ENCODE data around the gene MYO9B. TPM values are rescaled to one million over a fixed set of nuclear protein-coding genes. Genes with fewer than 3 reads are reported as not detected.
A peak's percentile ranks its signal among the peaks of the same experiment; 100 is the strongest.

The MYO9B gene
- total RNA-seq, 1 experiment from 2014 or later, result 94.3 TPM

DNA sequence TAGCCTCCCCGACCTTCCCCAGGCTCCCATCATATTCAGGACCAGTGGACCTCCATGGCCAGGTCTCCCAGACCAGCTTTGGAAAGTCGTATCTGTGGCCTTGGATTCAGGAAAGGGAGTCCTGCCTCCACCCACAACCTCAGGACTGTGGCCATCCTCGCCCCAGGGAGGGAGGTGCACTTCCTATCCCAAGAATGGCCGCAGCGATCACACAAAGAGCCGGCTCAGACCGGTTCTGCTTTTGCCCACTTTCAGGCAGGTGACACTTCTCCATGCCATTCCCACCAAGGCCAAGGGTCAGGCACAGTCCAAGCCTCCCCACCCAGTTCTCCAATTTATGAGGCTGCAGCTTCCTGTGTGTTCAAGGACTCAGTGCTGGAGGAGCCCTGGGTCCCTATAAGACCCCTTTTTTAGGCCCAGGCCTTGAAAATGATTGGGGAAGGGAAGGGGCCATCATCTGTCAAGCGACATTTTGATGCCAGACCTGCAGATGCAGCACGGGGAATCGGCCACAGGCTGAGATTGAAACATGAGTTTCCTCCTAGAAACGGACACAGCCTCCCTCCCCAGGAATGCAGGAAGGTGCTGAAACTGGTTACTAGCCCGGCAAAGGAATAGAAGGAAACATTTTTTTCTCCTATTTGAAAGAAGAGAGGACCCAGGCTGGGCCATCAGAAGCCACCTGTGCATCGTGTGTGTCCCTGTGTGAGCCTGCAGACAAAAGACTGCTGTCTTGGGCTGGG lies 74.0 kb downstream of the MYO9B start (continued):
- TF ChIP-seq, protein P1, sequence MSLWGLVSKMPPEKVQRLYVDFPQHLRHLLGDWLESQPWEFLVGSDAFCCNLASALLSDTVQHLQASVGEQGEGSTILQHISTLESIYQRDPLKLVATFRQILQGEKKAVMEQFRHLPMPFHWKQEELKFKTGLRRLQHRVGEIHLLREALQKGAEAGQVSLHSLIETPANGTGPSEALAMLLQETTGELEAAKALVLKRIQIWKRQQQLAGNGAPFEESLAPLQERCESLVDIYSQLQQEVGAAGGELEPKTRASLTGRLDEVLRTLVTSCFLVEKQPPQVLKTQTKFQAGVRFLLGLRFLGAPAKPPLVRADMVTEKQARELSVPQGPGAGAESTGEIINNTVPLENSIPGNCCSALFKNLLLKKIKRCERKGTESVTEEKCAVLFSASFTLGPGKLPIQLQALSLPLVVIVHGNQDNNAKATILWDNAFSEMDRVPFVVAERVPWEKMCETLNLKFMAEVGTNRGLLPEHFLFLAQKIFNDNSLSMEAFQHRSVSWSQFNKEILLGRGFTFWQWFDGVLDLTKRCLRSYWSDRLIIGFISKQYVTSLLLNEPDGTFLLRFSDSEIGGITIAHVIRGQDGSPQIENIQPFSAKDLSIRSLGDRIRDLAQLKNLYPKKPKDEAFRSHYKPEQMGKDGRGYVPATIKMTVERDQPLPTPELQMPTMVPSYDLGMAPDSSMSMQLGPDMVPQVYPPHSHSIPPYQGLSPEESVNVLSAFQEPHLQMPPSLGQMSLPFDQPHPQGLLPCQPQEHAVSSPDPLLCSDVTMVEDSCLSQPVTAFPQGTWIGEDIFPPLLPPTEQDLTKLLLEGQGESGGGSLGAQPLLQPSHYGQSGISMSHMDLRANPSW (CRISPR knock-in tag; conservative IDR thresholded peaks at IDR 0.05; ENCODE audit: low read depth), result no peak
- TF ChIP-seq CREM (CRISPR knock-in tag; IDR thresholded peaks at IDR 0.05) (no peak), ETV6 (CRISPR knock-in tag; IDR thresholded peaks at IDR 0.05) (no peak), NFATC4 (CRISPR knock-in tag; IDR thresholded peaks at IDR 0.05) (no peak), NFE2L1 (CRISPR knock-in tag; IDR thresholded peaks at IDR 0.05) (no peak), ELF4 (CRISPR knock-in tag; IDR thresholded peaks at IDR 0.05; ENCODE audit: low read depth) (no peak)
- TF ChIP-seq, protein P2, sequence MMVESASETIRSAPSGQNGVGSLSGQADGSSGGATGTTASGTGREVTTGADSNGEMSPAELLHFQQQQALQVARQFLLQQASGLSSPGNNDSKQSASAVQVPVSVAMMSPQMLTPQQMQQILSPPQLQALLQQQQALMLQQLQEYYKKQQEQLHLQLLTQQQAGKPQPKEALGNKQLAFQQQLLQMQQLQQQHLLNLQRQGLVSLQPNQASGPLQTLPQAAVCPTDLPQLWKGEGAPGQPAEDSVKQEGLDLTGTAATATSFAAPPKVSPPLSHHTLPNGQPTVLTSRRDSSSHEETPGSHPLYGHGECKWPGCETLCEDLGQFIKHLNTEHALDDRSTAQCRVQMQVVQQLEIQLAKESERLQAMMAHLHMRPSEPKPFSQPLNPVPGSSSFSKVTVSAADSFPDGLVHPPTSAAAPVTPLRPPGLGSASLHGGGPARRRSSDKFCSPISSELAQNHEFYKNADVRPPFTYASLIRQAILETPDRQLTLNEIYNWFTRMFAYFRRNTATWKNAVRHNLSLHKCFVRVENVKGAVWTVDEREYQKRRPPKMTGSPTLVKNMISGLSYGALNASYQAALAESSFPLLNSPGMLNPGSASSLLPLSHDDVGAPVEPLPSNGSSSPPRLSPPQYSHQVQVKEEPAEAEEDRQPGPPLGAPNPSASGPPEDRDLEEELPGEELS (CRISPR knock-in tag; IDR thresholded peaks at IDR 0.05), result no peak

DNA sequence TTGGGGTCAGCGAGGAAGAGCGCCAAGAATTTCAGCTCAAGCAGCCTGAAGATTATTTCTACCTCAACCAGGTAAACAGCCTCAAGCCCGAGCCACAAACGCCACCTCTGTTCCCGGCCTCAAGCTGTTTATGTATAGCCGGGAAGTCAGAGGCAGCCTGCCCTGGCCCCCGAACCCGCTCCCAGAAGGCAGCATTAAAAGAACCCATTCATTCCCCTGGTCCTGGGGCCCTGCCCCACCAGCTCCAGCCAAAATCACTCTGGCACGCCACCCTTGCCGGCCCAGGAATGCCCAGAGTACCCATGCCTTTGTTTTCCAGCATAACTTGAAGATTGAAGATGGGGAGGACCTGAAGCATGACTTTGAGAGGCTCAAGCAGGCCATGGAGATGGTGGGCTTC lies 78.4 kb downstream of the MYO9B start:
- H3K4me3 Mint-ChIP-seq, result no peak overlapping the region
- ATAC-seq (no peak), DNase-seq (ENCODE audit: low spot score) (no peak)
- ChIA-PET CTCF (no interaction called here), POLR2A (no interaction called here)
- H3K27ac Mint-ChIP-seq, result peak overlapping the region; percentile 70; the same call in 1 of the 2 replicates
- H3K9me3 Mint-ChIP-seq, result no peaks in the 10 kb centered on the region
- H3K27me3 Mint-ChIP-seq (ENCODE audit: low read depth), result no peaks in the 10 kb centered on the region
- no peaks in the 10 kb centered on the region for H3K4me1 Mint-ChIP-seq
- peaks cover 32% of the 10 kb centered on the region for H3K36me3 Mint-ChIP-seq
- TF ChIP-seq, protein P3, sequence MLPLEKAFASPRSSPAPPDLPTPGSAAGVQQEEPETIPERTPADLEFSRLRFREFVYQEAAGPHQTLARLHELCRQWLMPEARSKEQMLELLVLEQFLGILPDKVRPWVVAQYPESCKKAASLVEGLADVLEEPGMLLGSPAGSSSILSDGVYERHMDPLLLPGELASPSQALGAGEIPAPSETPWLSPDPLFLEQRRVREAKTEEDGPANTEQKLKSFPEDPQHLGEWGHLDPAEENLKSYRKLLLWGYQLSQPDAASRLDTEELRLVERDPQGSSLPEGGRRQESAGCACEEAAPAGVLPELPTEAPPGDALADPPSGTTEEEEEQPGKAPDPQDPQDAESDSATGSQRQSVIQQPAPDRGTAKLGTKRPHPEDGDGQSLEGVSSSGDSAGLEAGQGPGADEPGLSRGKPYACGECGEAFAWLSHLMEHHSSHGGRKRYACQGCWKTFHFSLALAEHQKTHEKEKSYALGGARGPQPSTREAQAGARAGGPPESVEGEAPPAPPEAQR (CRISPR knock-in tag; IDR thresholded peaks at IDR 0.05), result no peak
- TF ChIP-seq ZNF317 (CRISPR knock-in tag; IDR thresholded peaks at IDR 0.05; ENCODE audit: borderline replicate concordance, low read depth) (no peak), ESRRA (CRISPR knock-in tag; IDR thresholded peaks at IDR 0.05; ENCODE audit: borderline replicate concordance) (no peak), ELF4 (CRISPR knock-in tag; IDR thresholded peaks at IDR 0.05; ENCODE audit: low read depth) (no peak), ZNF138 (CRISPR knock-in tag; conservative IDR thresholded peaks at IDR 0.05) (no peak), NFE2L1 (CRISPR knock-in tag; IDR thresholded peaks at IDR 0.05) (no peak), TEAD4 (CRISPR knock-in tag; IDR thresholded peaks at IDR 0.05) (no peak), NFYB (CRISPR knock-in tag; conservative IDR thresholded peaks at IDR 0.05; ENCODE audit: low read depth) (no peak), ATF1 (CRISPR knock-in tag; IDR thresholded peaks at IDR 0.05) (no peak), IRF2 (CRISPR knock-in tag; IDR thresholded peaks at IDR 0.05; ENCODE audit: borderline replicate concordance, low read depth) (no peak)
- TF ChIP-seq, protein P4, sequence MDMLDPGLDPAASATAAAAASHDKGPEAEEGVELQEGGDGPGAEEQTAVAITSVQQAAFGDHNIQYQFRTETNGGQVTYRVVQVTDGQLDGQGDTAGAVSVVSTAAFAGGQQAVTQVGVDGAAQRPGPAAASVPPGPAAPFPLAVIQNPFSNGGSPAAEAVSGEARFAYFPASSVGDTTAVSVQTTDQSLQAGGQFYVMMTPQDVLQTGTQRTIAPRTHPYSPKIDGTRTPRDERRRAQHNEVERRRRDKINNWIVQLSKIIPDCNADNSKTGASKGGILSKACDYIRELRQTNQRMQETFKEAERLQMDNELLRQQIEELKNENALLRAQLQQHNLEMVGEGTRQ (CRISPR knock-in tag; IDR thresholded peaks at IDR 0.05), result no peak
- TF ChIP-seq, protein P5, sequence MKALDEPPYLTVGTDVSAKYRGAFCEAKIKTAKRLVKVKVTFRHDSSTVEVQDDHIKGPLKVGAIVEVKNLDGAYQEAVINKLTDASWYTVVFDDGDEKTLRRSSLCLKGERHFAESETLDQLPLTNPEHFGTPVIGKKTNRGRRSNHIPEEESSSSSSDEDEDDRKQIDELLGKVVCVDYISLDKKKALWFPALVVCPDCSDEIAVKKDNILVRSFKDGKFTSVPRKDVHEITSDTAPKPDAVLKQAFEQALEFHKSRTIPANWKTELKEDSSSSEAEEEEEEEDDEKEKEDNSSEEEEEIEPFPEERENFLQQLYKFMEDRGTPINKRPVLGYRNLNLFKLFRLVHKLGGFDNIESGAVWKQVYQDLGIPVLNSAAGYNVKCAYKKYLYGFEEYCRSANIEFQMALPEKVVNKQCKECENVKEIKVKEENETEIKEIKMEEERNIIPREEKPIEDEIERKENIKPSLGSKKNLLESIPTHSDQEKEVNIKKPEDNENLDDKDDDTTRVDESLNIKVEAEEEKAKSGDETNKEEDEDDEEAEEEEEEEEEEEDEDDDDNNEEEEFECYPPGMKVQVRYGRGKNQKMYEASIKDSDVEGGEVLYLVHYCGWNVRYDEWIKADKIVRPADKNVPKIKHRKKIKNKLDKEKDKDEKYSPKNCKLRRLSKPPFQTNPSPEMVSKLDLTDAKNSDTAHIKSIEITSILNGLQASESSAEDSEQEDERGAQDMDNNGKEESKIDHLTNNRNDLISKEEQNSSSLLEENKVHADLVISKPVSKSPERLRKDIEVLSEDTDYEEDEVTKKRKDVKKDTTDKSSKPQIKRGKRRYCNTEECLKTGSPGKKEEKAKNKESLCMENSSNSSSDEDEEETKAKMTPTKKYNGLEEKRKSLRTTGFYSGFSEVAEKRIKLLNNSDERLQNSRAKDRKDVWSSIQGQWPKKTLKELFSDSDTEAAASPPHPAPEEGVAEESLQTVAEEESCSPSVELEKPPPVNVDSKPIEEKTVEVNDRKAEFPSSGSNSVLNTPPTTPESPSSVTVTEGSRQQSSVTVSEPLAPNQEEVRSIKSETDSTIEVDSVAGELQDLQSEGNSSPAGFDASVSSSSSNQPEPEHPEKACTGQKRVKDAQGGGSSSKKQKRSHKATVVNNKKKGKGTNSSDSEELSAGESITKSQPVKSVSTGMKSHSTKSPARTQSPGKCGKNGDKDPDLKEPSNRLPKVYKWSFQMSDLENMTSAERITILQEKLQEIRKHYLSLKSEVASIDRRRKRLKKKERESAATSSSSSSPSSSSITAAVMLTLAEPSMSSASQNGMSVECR (CRISPR knock-in tag; IDR thresholded peaks at IDR 0.05; ENCODE audit: borderline replicate concordance), result no peak
- TF ChIP-seq, protein P6, sequence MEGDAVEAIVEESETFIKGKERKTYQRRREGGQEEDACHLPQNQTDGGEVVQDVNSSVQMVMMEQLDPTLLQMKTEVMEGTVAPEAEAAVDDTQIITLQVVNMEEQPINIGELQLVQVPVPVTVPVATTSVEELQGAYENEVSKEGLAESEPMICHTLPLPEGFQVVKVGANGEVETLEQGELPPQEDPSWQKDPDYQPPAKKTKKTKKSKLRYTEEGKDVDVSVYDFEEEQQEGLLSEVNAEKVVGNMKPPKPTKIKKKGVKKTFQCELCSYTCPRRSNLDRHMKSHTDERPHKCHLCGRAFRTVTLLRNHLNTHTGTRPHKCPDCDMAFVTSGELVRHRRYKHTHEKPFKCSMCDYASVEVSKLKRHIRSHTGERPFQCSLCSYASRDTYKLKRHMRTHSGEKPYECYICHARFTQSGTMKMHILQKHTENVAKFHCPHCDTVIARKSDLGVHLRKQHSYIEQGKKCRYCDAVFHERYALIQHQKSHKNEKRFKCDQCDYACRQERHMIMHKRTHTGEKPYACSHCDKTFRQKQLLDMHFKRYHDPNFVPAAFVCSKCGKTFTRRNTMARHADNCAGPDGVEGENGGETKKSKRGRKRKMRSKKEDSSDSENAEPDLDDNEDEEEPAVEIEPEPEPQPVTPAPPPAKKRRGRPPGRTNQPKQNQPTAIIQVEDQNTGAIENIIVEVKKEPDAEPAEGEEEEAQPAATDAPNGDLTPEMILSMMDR (IDR thresholded peaks at IDR 0.05), result no peak
- TF ChIP-seq, protein P7, sequence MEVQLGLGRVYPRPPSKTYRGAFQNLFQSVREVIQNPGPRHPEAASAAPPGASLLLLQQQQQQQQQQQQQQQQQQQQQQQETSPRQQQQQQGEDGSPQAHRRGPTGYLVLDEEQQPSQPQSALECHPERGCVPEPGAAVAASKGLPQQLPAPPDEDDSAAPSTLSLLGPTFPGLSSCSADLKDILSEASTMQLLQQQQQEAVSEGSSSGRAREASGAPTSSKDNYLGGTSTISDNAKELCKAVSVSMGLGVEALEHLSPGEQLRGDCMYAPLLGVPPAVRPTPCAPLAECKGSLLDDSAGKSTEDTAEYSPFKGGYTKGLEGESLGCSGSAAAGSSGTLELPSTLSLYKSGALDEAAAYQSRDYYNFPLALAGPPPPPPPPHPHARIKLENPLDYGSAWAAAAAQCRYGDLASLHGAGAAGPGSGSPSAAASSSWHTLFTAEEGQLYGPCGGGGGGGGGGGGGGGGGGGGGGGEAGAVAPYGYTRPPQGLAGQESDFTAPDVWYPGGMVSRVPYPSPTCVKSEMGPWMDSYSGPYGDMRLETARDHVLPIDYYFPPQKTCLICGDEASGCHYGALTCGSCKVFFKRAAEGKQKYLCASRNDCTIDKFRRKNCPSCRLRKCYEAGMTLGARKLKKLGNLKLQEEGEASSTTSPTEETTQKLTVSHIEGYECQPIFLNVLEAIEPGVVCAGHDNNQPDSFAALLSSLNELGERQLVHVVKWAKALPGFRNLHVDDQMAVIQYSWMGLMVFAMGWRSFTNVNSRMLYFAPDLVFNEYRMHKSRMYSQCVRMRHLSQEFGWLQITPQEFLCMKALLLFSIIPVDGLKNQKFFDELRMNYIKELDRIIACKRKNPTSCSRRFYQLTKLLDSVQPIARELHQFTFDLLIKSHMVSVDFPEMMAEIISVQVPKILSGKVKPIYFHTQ (CRISPR knock-in tag; IDR thresholded peaks at IDR 0.05), result no peak
